Nephron (organoid): ENCODE measurements around the gene LIN54.
A peak's percentile ranks its signal among the peaks of the same experiment; 100 is the strongest.

Source experiments
- H3K27ac Mint-ChIP-seq, 3 experiments: 2 replicates each; pipeline ENCODE4 v1.8.0; 2020; ENCODE audit warnings: mixed read lengths in 3 of 3, mild to moderate bottlenecking in 2 of 3, moderate library complexity in 1 of 3
- H3K27me3 Mint-ChIP-seq: 2 replicates; pipeline ENCODE4 v1.8.0; 2021; ENCODE audit warnings: low read depth, mild to moderate bottlenecking, moderate library complexity, mixed read lengths
- H3K36me3 Mint-ChIP-seq: 2 replicates; pipeline ENCODE4 v1.8.0; 2020; ENCODE audit warnings: low read depth, mixed read lengths
- H3K4me1 Mint-ChIP-seq: 2 replicates; pipeline ENCODE4 v1.8.0; 2020; ENCODE audit warnings: mixed read lengths
- H3K4me3 Mint-ChIP-seq, 3 experiments: 2 replicates each; pipeline ENCODE4 v1.8.0; 2020; ENCODE audit warnings: mild to moderate bottlenecking in 3 of 3, mixed read lengths in 3 of 3, moderate library complexity in 2 of 3
- H3K9me3 Mint-ChIP-seq: 2 replicates; pipeline ENCODE4 v1.8.0; 2020; ENCODE audit warnings: mixed read lengths
- CTCF ChIP-seq, 3 experiments: fragments of 200-600 bp; sonication (generic); IDR thresholded peaks; one replicate each; pipeline ENCODE4 v1.5.0; 2021; ENCODE audit warnings: antibody characterized with exemption in 3 of 3; ENCODE audit not compliant: unreplicated experiment in 3 of 3

The LIN54 gene

DNA sequence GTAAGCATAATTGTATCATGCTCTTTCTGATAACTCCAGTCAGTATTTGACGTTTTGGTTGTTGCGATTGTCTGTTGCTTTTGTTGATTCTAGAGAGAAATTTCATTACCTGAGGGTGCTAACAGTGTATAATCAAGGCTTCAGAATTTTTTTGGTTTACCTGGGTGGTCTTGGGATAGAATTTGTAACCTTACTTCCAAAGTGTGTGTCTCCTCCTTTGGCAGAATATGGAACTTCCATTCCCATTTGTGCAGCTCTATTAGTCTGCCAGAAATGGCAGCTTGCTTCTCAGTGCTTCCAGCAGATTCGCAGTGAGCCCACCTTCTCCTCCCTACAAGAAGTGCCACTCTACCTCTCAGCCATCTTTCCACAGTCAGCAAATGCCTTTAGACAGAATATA, 29.6 kb upstream of the LIN54 start:
- no peaks in the 10 kb centered on the region for H3K9me3 Mint-ChIP-seq

DNA sequence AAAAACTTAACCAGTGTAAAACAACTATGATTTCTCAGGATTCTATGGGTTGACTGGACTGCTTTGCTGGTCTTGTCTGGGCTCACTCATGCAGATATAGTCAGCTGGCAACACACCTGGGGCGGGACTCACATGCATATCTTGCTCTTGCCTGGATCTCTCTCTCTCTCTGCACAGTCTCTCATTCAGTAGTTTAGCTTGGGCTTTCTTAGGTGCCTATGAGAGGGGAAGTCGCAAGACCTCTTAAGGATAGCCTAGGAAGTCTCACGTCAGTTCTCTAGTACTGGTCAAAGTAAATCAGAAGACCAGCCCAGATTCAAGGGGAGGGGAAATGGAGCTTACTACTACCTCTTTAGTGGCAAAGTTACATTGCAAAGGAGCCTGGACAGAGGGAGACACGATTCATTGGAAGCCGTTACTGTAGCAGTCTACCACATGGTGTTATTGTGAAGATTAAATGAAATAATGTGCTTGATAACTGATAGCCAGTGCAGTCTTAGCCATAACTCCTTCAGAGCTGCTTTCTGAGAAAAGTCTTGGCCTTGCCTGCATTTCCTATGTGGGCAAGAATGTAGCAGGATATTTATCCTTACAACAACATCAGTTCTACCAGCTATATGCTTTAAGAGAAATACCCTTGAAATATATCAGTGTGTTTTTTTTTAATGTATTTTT, 26.5 kb upstream of the LIN54 start:
- no peaks in the 10 kb centered on the region for H3K9me3 Mint-ChIP-seq
- H3K27me3 Mint-ChIP-seq = peaks cover under 1% of the 10 kb centered on the region
- H3K36me3 Mint-ChIP-seq = peaks cover 6% of the 10 kb centered on the region
- H3K27ac Mint-ChIP-seq = peak overlapping the region; percentile 20 to 95 (median 32)
- peak overlapping the region; percentile 96 to 98 (median 97) for H3K4me3 Mint-ChIP-seq
- H3K4me1 Mint-ChIP-seq = peaks cover 17% of the 10 kb centered on the region
- TF ChIP-seq CTCF (IDR thresholded peaks at IDR 0.05; ENCODE audit: unreplicated experiment in 3 of 3) = no peak

More for the DNA sequence above, 29.6 kb upstream of the LIN54 start:
- no peak for TF ChIP-seq CTCF (IDR thresholded peaks at IDR 0.05; ENCODE audit: unreplicated experiment in 3 of 3)
- Mint-ChIP-seq H3K27ac (no peak overlapping the region), H3K27me3 (no peaks in the 10 kb centered on the region), H3K36me3 (peaks cover 10% of the 10 kb centered on the region), H3K4me3 (no peak overlapping the region), H3K4me1 (peaks cover 17% of the 10 kb centered on the region)

GRCh38 chr4:83034630-83035494, 24.2 kb upstream of the LIN54 start, which contains the start of gene COPS4:
COPS4 (plus strand) TSS chr4:83035183; CDS start chr4:83035225, 42 bp downstream.
- Mint-ChIP-seq H3K27me3 (peaks cover 10% of the 10 kb centered on the region), H3K4me3 (peak within 1 kb of the TSS; percentile 96 to 98 (median 97)), H3K4me1 (peaks cover 17% of the 10 kb centered on the region)

DNA sequence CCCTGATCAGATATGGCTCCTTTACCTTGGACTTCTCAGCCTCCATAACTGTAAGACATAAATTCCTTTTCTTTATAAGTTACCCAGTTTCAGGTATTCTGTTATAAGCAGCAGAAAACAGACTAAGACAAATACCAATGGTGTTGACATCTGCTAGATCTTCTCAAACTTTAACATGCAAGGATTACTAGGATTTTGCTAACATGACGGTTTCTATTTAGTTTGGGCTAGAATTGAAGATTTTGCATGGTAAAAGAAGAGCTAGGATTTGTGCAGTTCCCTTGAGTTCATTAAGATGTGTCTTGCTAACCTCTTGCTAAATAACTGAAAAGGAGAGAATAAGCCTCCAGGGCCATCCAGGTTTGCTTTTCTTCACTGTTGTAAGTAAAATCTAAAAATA, 19.1 kb upstream of the LIN54 start:
- H3K27me3 Mint-ChIP-seq = peaks cover 32% of the 10 kb centered on the region
- no peak overlapping the region for H3K27ac Mint-ChIP-seq
- H3K4me3 Mint-ChIP-seq = no peak overlapping the region
- H3K4me1 Mint-ChIP-seq = no peaks in the 10 kb centered on the region
- no peaks in the 10 kb centered on the region for H3K36me3 Mint-ChIP-seq
- TF ChIP-seq CTCF (IDR thresholded peaks at IDR 0.05; ENCODE audit: unreplicated experiment in 3 of 3) = no peak
- H3K9me3 Mint-ChIP-seq = peaks cover 16% of the 10 kb centered on the region

More at GRCh38 chr4:83034630-83035494, 24.2 kb upstream of the LIN54 start, which contains the start of gene COPS4:
- peak in 2 of 3 experiments; percentile 18 to 25 for TF ChIP-seq CTCF (IDR thresholded peaks at IDR 0.05; ENCODE audit: unreplicated experiment in 3 of 3)
- no peaks in the 10 kb centered on the region for H3K9me3 Mint-ChIP-seq
- no peaks in the 10 kb centered on the region for H3K36me3 Mint-ChIP-seq
- peak within 1 kb of the TSS; percentile 95 to 98 (median 97) for H3K27ac Mint-ChIP-seq

- Mint-ChIP-seq H3K9me3 (peaks cover 20% of the 10 kb centered on the region), H3K36me3 (no peaks in the 10 kb centered on the region), H3K4me1 (no peaks in the 10 kb centered on the region), H3K4me3 (no peak overlapping the region), H3K27ac (no peak overlapping the region), H3K27me3 (peaks cover 32% of the 10 kb centered on the region)
- no peak for TF ChIP-seq CTCF (IDR thresholded peaks at IDR 0.05; ENCODE audit: unreplicated experiment in 3 of 3)
Observed at GRCh38 chr4:83028976-83029375, 18.4 kb upstream of the LIN54 start.
